SK-N-MC (cell line): ENCODE measurements around the gene SYCN.

Source experiments
- EZH2 ChIP-seq: fragments of 200-600 bp; sonication (generic); IDR thresholded peaks from one replicate; pipeline ENCODE4 v1.6.1; 2017; ENCODE audit warnings: antibody characterized with exemption
- POLR2AphosphoS5 ChIP-seq: IDR thresholded peaks from 2 replicates; pipeline ENCODE4 v1.6.1; 2012; ENCODE audit warnings: mild to moderate bottlenecking, low read depth, low read length, borderline replicate concordance

DNA sequence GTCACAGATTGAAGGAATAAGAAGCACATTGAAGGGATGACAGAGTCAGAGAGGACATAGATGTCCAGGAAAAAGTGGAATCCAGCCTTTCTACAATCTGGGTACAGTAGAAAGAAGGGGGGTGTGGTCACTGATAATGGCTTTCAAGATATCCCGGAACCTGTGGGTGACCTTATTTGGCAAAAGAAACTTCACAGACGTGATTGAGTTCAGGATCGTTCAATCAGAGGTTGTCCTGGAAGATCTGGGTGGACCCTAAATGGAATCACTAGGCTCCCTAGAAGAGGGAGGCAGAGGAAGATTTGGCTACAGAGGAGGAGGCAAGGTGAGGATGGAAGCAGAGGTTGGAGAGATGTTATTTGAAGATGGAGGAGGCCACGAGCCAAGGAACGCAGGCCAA is 13.0 kb upstream of the SYCN start:
- TF ChIP-seq POLR2AphosphoS5 (no peak), EZH2 (no peak)
